Large intestine (tissue), 3 donors: Measurements from ENCODE around the gene POP7. TPM values are rescaled to one million over a fixed set of nuclear protein-coding genes. Genes with fewer than 3 reads are reported as not detected.

Source experiments
- DNase-seq, 2 donors: peaks; one replicate each; pipeline versions ENCODE4 v3.0.0 to v3.0.0-alpha.2; 2013
- H3K27ac ChIP-seq: one replicate; pipeline ENCODE4 v1.5.1; 2013; ENCODE audit warnings: low read length
- H3K27me3 ChIP-seq: 2 replicates; pipeline ENCODE4 v1.6.1; 2013; ENCODE audit warnings: low read length; ENCODE audit not compliant: control insufficient read depth, insufficient read depth
- H3K36me3 ChIP-seq: 2 replicates; pipeline ENCODE4 v1.6.1; 2013; ENCODE audit warnings: low read length; ENCODE audit not compliant: control insufficient read depth, insufficient read depth
- H3K4me1 ChIP-seq: one replicate; pipeline ENCODE4 v1.6.1; 2013; ENCODE audit warnings: low read length; ENCODE audit not compliant: control insufficient read depth, insufficient read depth
- H3K4me3 ChIP-seq: one replicate; pipeline ENCODE4 v1.5.1; 2013; ENCODE audit warnings: low read length
- H3K9me3 ChIP-seq: one replicate; pipeline ENCODE4 v1.6.1; 2013; ENCODE audit warnings: mild to moderate bottlenecking, low read depth, low read length, moderate library complexity; ENCODE audit not compliant: control insufficient read depth
- WGBS: methylation state at CpG from one replicate; pipeline ENCODE4 v1.1.5; 2013; ENCODE audit warnings: low lambda C conversion rate; ENCODE audit not compliant: insufficient coverage; 5-methylcytosine and 5-hydroxymethylcytosine counted together
- polyA plus RNA-seq: library from polyadenylated mRNA; unstranded; fragments of 120-200 nt; gene quantifications from one replicate; pipeline ENCODE4 v1.2.1, GENCODE V29; 2013

The POP7 gene
- polyA plus RNA-seq, 1 donor: 28.7 TPM

GRCh38 chr7:100753750-100754149 is 47.8 kb downstream of the POP7 start:
- H3K36me3 ChIP-seq: no peaks in the 10 kb centered on the region
- H3K27ac ChIP-seq: no peak overlapping the region
- peaks cover 20% of the 10 kb centered on the region for H3K27me3 ChIP-seq
- no peak overlapping the region for H3K4me3 ChIP-seq
- WGBS: no CpG with 5 or more reads among the region's 3 CpGs
- no peaks in the 10 kb centered on the region for H3K4me1 ChIP-seq
- no peaks in the 10 kb centered on the region for H3K9me3 ChIP-seq
- DNase-seq: no peak

Other genes starting within 250 kb of the POP7 start
- gene SPACDR, start 241.9 kb upstream of the POP7 start, polyA plus RNA-seq: 1.4 TPM
- gene TSC22D4, start 226.9 kb upstream of the POP7 start, polyA plus RNA-seq: 56.8 TPM
- gene NYAP1, start 222.2 kb upstream of the POP7 start, polyA plus RNA-seq: 3.5 TPM
- gene AGFG2, start 166.9 kb upstream of the POP7 start, polyA plus RNA-seq: 18.6 TPM
- gene SAP25, start 132.2 kb upstream of the POP7 start, polyA plus RNA-seq: 7.9 TPM
- gene LRCH4, start 120.0 kb upstream of the POP7 start, polyA plus RNA-seq: 40.0 TPM
- 0.88 TPM for gene FBXO24, start 119.8 kb upstream of the POP7 start, polyA plus RNA-seq
- gene PCOLCE, start 103.8 kb upstream of the POP7 start, polyA plus RNA-seq: 51.4 TPM
- 13.7 TPM for gene MOSPD3, start 93.6 kb upstream of the POP7 start, polyA plus RNA-seq
- 2.7 TPM for gene TFR2, start 64.6 kb upstream of the POP7 start, polyA plus RNA-seq
- 2.9 TPM for gene ACTL6B, start 49.7 kb upstream of the POP7 start, polyA plus RNA-seq
- 193 TPM for gene GNB2, start 32.4 kb upstream of the POP7 start, polyA plus RNA-seq
- 47.6 TPM for gene GIGYF1, start 11.9 kb upstream of the POP7 start, polyA plus RNA-seq
- gene EPO, start 14.3 kb downstream of the POP7 start, polyA plus RNA-seq: 0.19 TPM
- gene ZAN, start 27.5 kb downstream of the POP7 start, polyA plus RNA-seq: 0.04 TPM
- gene EPHB4, start 121.4 kb downstream of the POP7 start, polyA plus RNA-seq: 30.4 TPM
- 26.0 TPM for gene SLC12A9, start 146.6 kb downstream of the POP7 start, polyA plus RNA-seq
- 46.1 TPM for gene TRIP6, start 161.3 kb downstream of the POP7 start, polyA plus RNA-seq
- gene SRRT, start 169.0 kb downstream of the POP7 start, polyA plus RNA-seq: 118 TPM
- 2.4 TPM for gene UFSP1, start 183.6 kb downstream of the POP7 start, polyA plus RNA-seq
- 7.4 TPM for gene ACHE, start 189.8 kb downstream of the POP7 start, polyA plus RNA-seq
- 127 TPM for gene MUC3A, start 243.4 kb downstream of the POP7 start, polyA plus RNA-seq